H9 (cell line): ENCODE measurements around the gene ATP10B. TPM values are rescaled to one million over a fixed set of nuclear protein-coding genes. Genes with fewer than 3 reads are reported as not detected.

Experiments
- DNase-seq: peaks from one replicate; pipeline ENCODE4 v3.0.0-alpha.2; 2017
- H2AFZ ChIP-seq: one replicate; pipeline ENCODE4 v1.6.1; 2013; ENCODE audit warnings: mild to moderate bottlenecking, low read length, control low read depth, moderate library complexity
- H2AK5ac ChIP-seq: 2 replicates; pipeline ENCODE4 v1.6.1; 2013; ENCODE audit warnings: low read length, control low read depth, mixed read lengths; ENCODE audit not compliant: insufficient read length
- H2BK120ac ChIP-seq: one replicate; pipeline ENCODE4 v1.6.1; 2013; ENCODE audit warnings: low read depth, mild to moderate bottlenecking, low read length, control low read depth, inconsistent platforms; ENCODE audit not compliant: poor library complexity, severe bottlenecking
- H2BK12ac ChIP-seq: 2 replicates; pipeline ENCODE4 v1.6.1; 2013; ENCODE audit warnings: low read length, control low read depth, mixed read lengths, low read depth; ENCODE audit not compliant: insufficient read length
- H2BK15ac ChIP-seq: 2 replicates; pipeline ENCODE4 v1.6.1; 2013; ENCODE audit warnings: low read depth, low read length, control low read depth
- H2BK20ac ChIP-seq: one replicate; pipeline ENCODE4 v1.6.1; 2013; ENCODE audit warnings: low read depth, mild to moderate bottlenecking, low read length, control low read depth, inconsistent platforms; ENCODE audit not compliant: poor library complexity, severe bottlenecking
- H2BK5ac ChIP-seq: 2 replicates; pipeline ENCODE4 v1.6.1; 2013; ENCODE audit warnings: low read length, control low read depth, mixed read lengths; ENCODE audit not compliant: insufficient read length
- H3K14ac ChIP-seq: 2 replicates; pipeline ENCODE4 v1.6.1; 2013; ENCODE audit warnings: low read length, control low read depth; ENCODE audit not compliant: insufficient read depth
- H3K18ac ChIP-seq: 2 replicates; pipeline ENCODE4 v1.6.1; 2013; ENCODE audit warnings: low read depth, mild to moderate bottlenecking, mixed read lengths, low read length, control low read depth; ENCODE audit not compliant: insufficient read length
- H3K23ac ChIP-seq: 2 replicates; pipeline ENCODE4 v1.6.1; 2013; ENCODE audit warnings: low read length, control low read depth, mixed read lengths, low read depth; ENCODE audit not compliant: insufficient read length
- H3K23me2 ChIP-seq: 2 replicates; pipeline ENCODE4 v1.6.1; 2013; ENCODE audit warnings: low read depth, mild to moderate bottlenecking, mixed read lengths, low read length, control low read depth; ENCODE audit not compliant: insufficient read length, poor library complexity, severe bottlenecking
- H3K27ac ChIP-seq: 2 replicates; pipeline ENCODE4 v1.5.1; 2013; ENCODE audit warnings: low read length, control low read depth, mixed read lengths, low read depth; ENCODE audit not compliant: insufficient read length
- H3K27me3 ChIP-seq: 2 replicates; pipeline ENCODE4 v1.6.1; 2013; ENCODE audit warnings: low read length, control low read depth, inconsistent platforms; ENCODE audit not compliant: insufficient read depth
- H3K4ac ChIP-seq: 2 replicates; pipeline ENCODE4 v1.6.1; 2013; ENCODE audit warnings: low read depth, mild to moderate bottlenecking, control low read depth, inconsistent platforms, low read length, moderate library complexity
- H3K4me1 ChIP-seq: 2 replicates; pipeline ENCODE4 v1.6.1; 2013; ENCODE audit warnings: low read length, control low read depth, inconsistent platforms; ENCODE audit not compliant: insufficient read depth
- H3K4me2 ChIP-seq: 2 replicates; pipeline ENCODE4 v1.6.1; 2013; ENCODE audit warnings: low read length, control low read depth, mixed read lengths; ENCODE audit not compliant: insufficient read length, insufficient read depth
- H3K56ac ChIP-seq: 2 replicates; pipeline ENCODE4 v1.6.1; 2013; ENCODE audit warnings: low read depth, mild to moderate bottlenecking, mixed read lengths, low read length, control low read depth; ENCODE audit not compliant: insufficient read length
- H3K79me1 ChIP-seq: 2 replicates; pipeline ENCODE4 v1.6.1; 2013; ENCODE audit warnings: low read depth, mild to moderate bottlenecking, moderate library complexity, low read length, control low read depth, inconsistent platforms; ENCODE audit not compliant: insufficient read depth, poor library complexity, severe bottlenecking
- H3K79me2 ChIP-seq: 2 replicates; pipeline ENCODE4 v1.6.1; 2013; ENCODE audit warnings: low read length, control low read depth, inconsistent platforms; ENCODE audit not compliant: insufficient read depth
- H3K9ac ChIP-seq: 2 replicates; pipeline ENCODE4 v1.6.1; 2013; ENCODE audit warnings: low read length, control low read depth, mixed read lengths; ENCODE audit not compliant: insufficient read length; ENCODE audit errors: extremely low read depth
- H3K9me3 ChIP-seq: one replicate; pipeline ENCODE4 v1.6.1; 2013; ENCODE audit warnings: low read depth, low read length, inconsistent platforms; ENCODE audit not compliant: control insufficient read depth
- H3T11ph ChIP-seq: one replicate; pipeline ENCODE4 v1.6.1; 2013; ENCODE audit warnings: mild to moderate bottlenecking, low read length, control low read depth, inconsistent platforms
- H4K20me1 ChIP-seq: one replicate; pipeline ENCODE4 v1.6.1; 2013; ENCODE audit not compliant: control insufficient read depth, insufficient read length, insufficient read depth
- H4K5ac ChIP-seq: 2 replicates; pipeline ENCODE4 v1.6.1; 2013; ENCODE audit warnings: low read depth, mild to moderate bottlenecking, mixed read lengths, low read length, control low read depth; ENCODE audit not compliant: insufficient read length
- H4K8ac ChIP-seq: replicated peaks from 2 replicates; pipeline ENCODE4 v1.6.1; 2013; ENCODE audit warnings: low read length, control low read depth, mixed read lengths, low read depth; ENCODE audit not compliant: insufficient read length
- H4K91ac ChIP-seq: 2 replicates; pipeline ENCODE4 v1.6.1; 2013; ENCODE audit warnings: low read depth, mild to moderate bottlenecking, moderate library complexity, mixed read lengths, low read length, control low read depth; ENCODE audit not compliant: insufficient read length
- H3K27ac Mint-ChIP-seq, 3 experiments: 2 replicates in 2 of 3; 3 replicates in 1 of 3; pipeline ENCODE4 v1.8.0; 2020 to 2021; ENCODE audit warnings: mixed read lengths in 3 of 3, mild to moderate bottlenecking in 1 of 3, moderate library complexity in 1 of 3
- H3K27me3 Mint-ChIP-seq: 2 replicates; pipeline ENCODE4 v1.8.0; 2021; ENCODE audit warnings: low read depth, mild to moderate bottlenecking, moderate library complexity, mixed read lengths
- H3K36me3 Mint-ChIP-seq, 3 experiments: 2 replicates in 2 of 3; 3 replicates in 1 of 3; pipeline ENCODE4 v1.8.0; 2020 to 2021; ENCODE audit warnings: low read depth in 3 of 3, mixed read lengths in 3 of 3; ENCODE audit not compliant: insufficient read depth in 1 of 3
- H3K4me1 Mint-ChIP-seq, 2 experiments: 2 replicates each; pipeline ENCODE4 v1.8.0; 2020; ENCODE audit warnings: mixed read lengths in 2 of 2
- H3K4me3 Mint-ChIP-seq, 2 experiments: 2 replicates in 1 of 2; 3 replicates in 1 of 2; pipeline ENCODE4 v1.8.0; 2020 to 2021; ENCODE audit warnings: mild to moderate bottlenecking in 2 of 2, mixed read lengths in 2 of 2, moderate library complexity in 1 of 2
- H3K9me3 Mint-ChIP-seq, 2 experiments: 2 replicates in 1 of 2; 3 replicates in 1 of 2; pipeline ENCODE4 v1.8.0; 2020; ENCODE audit warnings: mild to moderate bottlenecking in 2 of 2, mixed read lengths in 2 of 2, moderate library complexity in 1 of 2
- CTCF ChIP-seq: fragments of 200-600 bp; sonication (generic); conservative IDR thresholded peaks from 3 replicates; pipeline ENCODE4 v1.8.0; 2021; ENCODE audit warnings: antibody characterized with exemption, mild to moderate bottlenecking
- WGBS: extraction: QIAGEN DNeasy Blood & Tissue Kit; methylation state at CpG from one replicate; pipeline ENCODE4 v1.1.7; 2013; ENCODE audit warnings: missing lambda C conversion rate, low lambda C conversion rate, mixed read lengths; ENCODE audit not compliant: insufficient read length; ENCODE audit errors: extremely low coverage; 5-methylcytosine and 5-hydroxymethylcytosine counted together
- total RNA-seq: library from RNA; stranded (reverse); gene quantifications from 2 replicates; pipeline ENCODE4 v1.2.1, GENCODE V29; 2021

ATP10B gene
- total RNA-seq, 1 experiment from 2014 or later = 0.42 TPM

GRCh38 chr5:160635663-160636062 is 216.3 kb downstream of the ATP10B start:
- Histone ChIP-seq H3K23me2 (no peaks in the 10 kb centered on the region), H3K9me3 (no peaks in the 10 kb centered on the region), H3T11ph (no peak overlapping the region), H4K91ac (no peak overlapping the region), H3K27me3 (no peaks in the 10 kb centered on the region), H3K4me2 (no peak overlapping the region), H2BK120ac (no peak overlapping the region), H2BK12ac (no peak overlapping the region), H2BK5ac (no peak overlapping the region), H2AK5ac (no peak overlapping the region), H3K9ac (no peak overlapping the region), H3K18ac (no peak overlapping the region), H3K4me1 (no peaks in the 10 kb centered on the region), H2AFZ (no peak overlapping the region), H4K5ac (no peak overlapping the region), H3K79me2 (no peaks in the 10 kb centered on the region), H3K79me1 (no peaks in the 10 kb centered on the region), H4K8ac (no peak overlapping the region), H3K4ac (no peak overlapping the region), H2BK15ac (no peak overlapping the region), H3K23ac (no peak overlapping the region), H2BK20ac (no peak overlapping the region), H3K27ac (no peak overlapping the region), H4K20me1 (no peaks in the 10 kb centered on the region), H3K14ac (no peak overlapping the region), H3K56ac (no peak overlapping the region)
- no peak overlapping the region for H3K27ac Mint-ChIP-seq
- H3K27me3 Mint-ChIP-seq = peaks cover 1% of the 10 kb centered on the region
- no peak for TF ChIP-seq CTCF
- no CpG with 5 or more reads among the region's 4 CpGs for WGBS
- DNase-seq = no peak
- peaks cover 5% of the 10 kb centered on the region in 2 experiments; a peak in 2 of 4 replicates for H3K4me1 Mint-ChIP-seq
- H3K4me3 Mint-ChIP-seq = no peak overlapping the region
- no peaks in the 10 kb centered on the region; a peak in 1 of 5 replicates for H3K9me3 Mint-ChIP-seq
- H3K36me3 Mint-ChIP-seq = no peaks in the 10 kb centered on the region; a peak in 1 of 7 replicates
